Endothelial cell (in vitro differentiated cells): ENCODE data around the gene KCNMA1. TPM values are rescaled to one million over a fixed set of nuclear protein-coding genes. Genes with fewer than 3 reads are reported as not detected.

Source experiments
- DNase-seq: peaks from one replicate; pipeline ENCODE4 v3.0.0; 2021; ENCODE audit warnings: low spot score
- H3K27ac Mint-ChIP-seq: one replicate; pipeline ENCODE4 v1.8.0; 2021; ENCODE audit warnings: mixed read lengths, inconsistent platforms; ENCODE audit not compliant: unreplicated experiment
- H3K27me3 Mint-ChIP-seq: one replicate; pipeline ENCODE4 v1.8.0; 2021; ENCODE audit warnings: mild to moderate bottlenecking, moderate library complexity, mixed read lengths, inconsistent platforms; ENCODE audit not compliant: unreplicated experiment
- H3K36me3 Mint-ChIP-seq: one replicate; pipeline ENCODE4 v1.8.0; 2021; ENCODE audit warnings: mild to moderate bottlenecking, low read depth, mixed read lengths, inconsistent platforms; ENCODE audit not compliant: unreplicated experiment
- H3K4me1 Mint-ChIP-seq: one replicate; pipeline ENCODE4 v1.8.0; 2021; ENCODE audit warnings: mild to moderate bottlenecking, mixed read lengths, inconsistent platforms; ENCODE audit not compliant: unreplicated experiment
- H3K4me3 Mint-ChIP-seq: one replicate; pipeline ENCODE4 v1.8.0; 2021; ENCODE audit warnings: mild to moderate bottlenecking, mixed read lengths, inconsistent platforms; ENCODE audit not compliant: unreplicated experiment
- H3K9me3 Mint-ChIP-seq: one replicate; pipeline ENCODE4 v1.8.0; 2021; ENCODE audit warnings: mixed read lengths, inconsistent platforms; ENCODE audit not compliant: unreplicated experiment
- CTCF ChIP-seq: fragments of 200-600 bp; sonication (generic); IDR thresholded peaks from one replicate; pipeline ENCODE4 v1.5.0; 2021; ENCODE audit warnings: antibody characterized with exemption; ENCODE audit not compliant: unreplicated experiment
- total RNA-seq: library from RNA; stranded (reverse); fragmentation: NEBNext Ultra II Directional; extraction: Animal tissue kit (Norgen Biotek cat#: 25700); gene quantifications from one replicate; pipeline ENCODE4 v1.2.1, GENCODE V29; 2021; ENCODE audit not compliant: unreplicated experiment

Gene KCNMA1
- total RNA-seq, 1 donor from 2014 or later, result 5.1 TPM

- TF ChIP-seq CTCF, result no peak
- DNase-seq, result no peak
- no peak overlapping the region for H3K27ac Mint-ChIP-seq
- no peaks in the 10 kb centered on the region for H3K9me3 Mint-ChIP-seq
- H3K36me3 Mint-ChIP-seq, result no peaks in the 10 kb centered on the region
- no peak overlapping the region for H3K4me3 Mint-ChIP-seq
- peaks cover under 1% of the 10 kb centered on the region for H3K4me1 Mint-ChIP-seq
- H3K27me3 Mint-ChIP-seq, result no peaks in the 10 kb centered on the region
Observed at GRCh38 chr10:76998451-76998850, 639.2 kb downstream of the KCNMA1 start.

GRCh38 chr10:76997631-76998030 is 640.0 kb downstream of the KCNMA1 start:
- no peaks in the 10 kb centered on the region for H3K9me3 Mint-ChIP-seq
- no peak for TF ChIP-seq CTCF
- no peaks in the 10 kb centered on the region for H3K36me3 Mint-ChIP-seq
- no peaks in the 10 kb centered on the region for H3K27me3 Mint-ChIP-seq
- H3K4me3 Mint-ChIP-seq, result no peak overlapping the region
- H3K4me1 Mint-ChIP-seq, result peaks cover 3% of the 10 kb centered on the region
- DNase-seq, result no peak
- no peak overlapping the region for H3K27ac Mint-ChIP-seq

GRCh38 chr10:76995023-76995422 is 642.6 kb downstream of the KCNMA1 start:
- Mint-ChIP-seq H3K4me1 (peaks cover 3% of the 10 kb centered on the region), H3K9me3 (no peaks in the 10 kb centered on the region), H3K36me3 (no peaks in the 10 kb centered on the region), H3K27ac (no peak overlapping the region), H3K27me3 (no peaks in the 10 kb centered on the region), H3K4me3 (no peak overlapping the region)
- TF ChIP-seq CTCF, result no peak
- no peak for DNase-seq

GRCh38 chr10:76993213-76993612 is 644.4 kb downstream of the KCNMA1 start:
- Mint-ChIP-seq H3K27me3 (no peaks in the 10 kb centered on the region), H3K36me3 (no peaks in the 10 kb centered on the region), H3K4me1 (peaks cover 3% of the 10 kb centered on the region), H3K27ac (no peak overlapping the region), H3K4me3 (no peak overlapping the region), H3K9me3 (no peaks in the 10 kb centered on the region)
- DNase-seq, result no peak
- TF ChIP-seq CTCF, result no peak

GRCh38 chr10:76992467-76992866 is 645.1 kb downstream of the KCNMA1 start:
- TF ChIP-seq CTCF, result no peak
- Mint-ChIP-seq H3K4me3 (no peak overlapping the region), H3K27me3 (no peaks in the 10 kb centered on the region), H3K27ac (no peak overlapping the region), H3K9me3 (no peaks in the 10 kb centered on the region), H3K36me3 (no peaks in the 10 kb centered on the region), H3K4me1 (peaks cover 3% of the 10 kb centered on the region)
- DNase-seq, result no peak
